Natural killer cell treated with Interleukin-12 subunit alpha and Interleukin-12 subunit beta and Interleukin-15 and Interleukin-18, amount 100 ng/mL, for 72 hours (primary cell): ENCODE data around the gene RHOT2. TPM values are rescaled to one million over a fixed set of nuclear protein-coding genes. Genes with fewer than 3 reads are reported as not detected.

Experiments used
- ATAC-seq, 2 donors: fragments of 150-1000 bp; cut with Tn5 transposase in 1 of 2; sonication (Bioruptor Pico), chemical (Tn5 transposase) in 1 of 2; 2 replicates each; pipeline ENCODE4 v1.10.0; 2021
- DNase-seq: peaks from one replicate; pipeline ENCODE4 v3.0.0; 2022; ENCODE audit warnings: low spot score
- H3K27ac Mint-ChIP-seq, 2 donors: 1 replicate in 1 of 2; 2 replicates in 1 of 2; pipeline ENCODE4 v1.8.0; 2022; ENCODE audit warnings: mixed read lengths in 2 of 2, mild to moderate bottlenecking in 1 of 2, moderate library complexity in 1 of 2
- H3K27me3 Mint-ChIP-seq, 2 donors: 1 replicate in 1 of 2; 2 replicates in 1 of 2; pipeline ENCODE4 v1.8.0; 2022; ENCODE audit warnings: mixed read lengths in 2 of 2
- H3K36me3 Mint-ChIP-seq: one replicate; pipeline ENCODE4 v1.8.0; 2022; ENCODE audit warnings: mixed read lengths
- H3K4me1 Mint-ChIP-seq, 2 donors: 1 replicate in 1 of 2; 2 replicates in 1 of 2; pipeline ENCODE4 v1.8.0; 2022; ENCODE audit warnings: low read depth in 2 of 2, mixed read lengths in 2 of 2, mild to moderate bottlenecking in 1 of 2
- H3K4me3 Mint-ChIP-seq: one replicate; pipeline ENCODE4 v1.8.0; 2022; ENCODE audit warnings: mixed read lengths
- H3K9me3 Mint-ChIP-seq: 2 replicates; pipeline ENCODE4 v1.8.0; 2022; ENCODE audit warnings: mixed read lengths
- total RNA-seq, 2 donors: library from RNA; stranded (reverse); gene quantifications; one replicate each; pipeline ENCODE4 v1.2.3, GENCODE V29; 2022

RHOT2 gene
- total RNA-seq: 100 to 1,000 TPM; 171 to 259 TPM

DNA sequence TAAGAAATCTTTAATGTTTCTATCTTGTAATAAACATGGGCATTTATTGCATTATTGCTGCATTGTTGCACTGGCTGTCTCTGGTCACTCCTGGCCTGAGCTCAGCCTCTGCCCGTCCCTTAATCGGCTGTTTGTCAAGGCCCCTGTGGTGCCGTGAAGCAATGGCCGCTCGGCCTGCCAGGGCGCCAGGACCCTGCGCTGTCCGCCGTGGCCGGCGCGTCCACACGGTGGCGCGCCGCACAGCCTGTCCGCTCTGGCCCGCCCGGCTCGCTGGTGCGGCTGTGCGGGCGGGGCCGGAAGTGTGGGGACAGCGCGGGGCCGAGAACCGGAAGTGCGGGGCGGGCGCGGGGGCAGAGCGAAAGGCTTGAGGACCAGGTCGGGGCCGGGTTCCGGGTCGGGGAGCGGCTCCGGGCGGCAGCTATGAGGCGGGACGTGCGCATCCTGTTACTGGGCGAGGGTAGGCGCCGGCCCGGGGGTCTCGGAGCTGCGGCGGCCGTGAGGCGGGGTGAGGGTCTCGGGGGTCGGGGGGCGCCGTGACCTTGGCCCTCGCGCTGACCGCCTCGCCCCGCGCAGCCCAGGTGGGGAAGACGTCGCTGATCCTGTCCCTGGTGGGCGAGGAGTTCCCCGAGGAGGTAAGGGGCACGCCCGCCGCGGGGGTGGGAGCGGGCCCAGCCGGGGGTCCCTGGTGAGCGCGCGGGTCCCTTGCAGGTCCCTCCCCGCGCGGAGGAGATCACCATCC, at the start of gene RHOT2:
Gene RHOT2 (plus strand): TSS at position 353 of the 739 bp plus-strand sequence. CDS start 68 bp downstream, at position 421.
- peak; percentile 96 for DNase-seq
- peaks cover 0 to 3% of the 10 kb centered on the region in 2 donors for H3K4me1 Mint-ChIP-seq
- no peaks in the 10 kb centered on the region for H3K36me3 Mint-ChIP-seq
- H3K27me3 Mint-ChIP-seq: no peaks in the 10 kb centered on the region
- peak within 1 kb of the TSS in 1 of 2 donors; percentile 78 for H3K27ac Mint-ChIP-seq
- peak; percentile 96 to 98 for ATAC-seq
- peak within 1 kb of the TSS; percentile 75 for H3K4me3 Mint-ChIP-seq
- H3K9me3 Mint-ChIP-seq: no peaks in the 10 kb centered on the region

- Mint-ChIP-seq H3K27ac (no peak overlapping the region), H3K4me1 (peaks cover 0 to 7% of the 10 kb centered on the region in 2 donors), H3K27me3 (no peaks in the 10 kb centered on the region), H3K9me3 (no peaks in the 10 kb centered on the region), H3K36me3 (no peaks in the 10 kb centered on the region), H3K4me3 (no peak overlapping the region)
- ATAC-seq: no peak
- DNase-seq: no peak
Observed at GRCh38 chr16:619476-620100, 48.3 kb upstream of the RHOT2 start.

DNA sequence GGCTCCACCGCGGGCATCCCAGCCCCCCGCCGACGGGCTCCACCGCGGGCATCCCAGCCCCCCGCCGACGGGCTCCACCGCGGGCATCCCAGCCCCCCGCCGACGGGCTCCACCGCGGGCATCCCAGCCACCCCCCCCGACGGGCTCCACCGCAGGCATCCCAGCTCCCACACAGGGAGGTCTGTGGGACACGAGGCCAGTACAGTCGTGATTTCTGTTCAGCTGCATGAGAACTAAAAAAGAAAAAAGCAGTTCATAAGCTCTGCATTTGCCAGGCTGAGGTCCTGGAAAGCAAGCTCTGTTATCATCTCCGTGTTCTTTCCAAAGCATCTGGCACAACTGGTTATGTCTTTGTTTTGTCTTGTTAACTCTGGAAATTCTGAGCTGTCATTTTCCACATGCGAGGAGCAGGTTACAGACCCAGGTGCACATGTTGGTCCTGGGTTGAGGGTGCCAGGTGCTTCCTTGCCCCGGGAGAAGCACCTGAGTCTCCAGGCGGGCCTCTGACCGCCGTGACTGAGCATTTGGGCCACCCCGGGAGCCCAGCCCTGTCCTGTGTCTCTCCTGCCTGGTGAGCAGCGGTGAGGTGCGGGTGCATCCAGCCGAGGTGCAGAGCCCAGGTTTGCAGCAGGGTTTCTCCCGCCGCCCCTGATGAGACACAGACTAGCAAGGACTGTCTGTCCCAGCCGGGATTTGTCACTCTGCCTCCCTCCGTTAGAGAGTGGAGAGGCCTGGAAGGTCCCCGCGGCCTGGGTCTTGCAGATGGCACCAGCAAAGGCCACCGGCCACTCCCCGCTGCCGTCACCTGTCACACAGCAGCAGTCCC, 47.0 kb upstream of the RHOT2 start:
- Mint-ChIP-seq H3K4me3 (no peak overlapping the region), H3K36me3 (no peaks in the 10 kb centered on the region), H3K4me1 (peaks cover 0 to 3% of the 10 kb centered on the region in 2 donors), H3K27me3 (no peaks in the 10 kb centered on the region), H3K9me3 (no peaks in the 10 kb centered on the region), H3K27ac (no peak overlapping the region)
- ATAC-seq (no peak), DNase-seq (no peak)

DNA sequence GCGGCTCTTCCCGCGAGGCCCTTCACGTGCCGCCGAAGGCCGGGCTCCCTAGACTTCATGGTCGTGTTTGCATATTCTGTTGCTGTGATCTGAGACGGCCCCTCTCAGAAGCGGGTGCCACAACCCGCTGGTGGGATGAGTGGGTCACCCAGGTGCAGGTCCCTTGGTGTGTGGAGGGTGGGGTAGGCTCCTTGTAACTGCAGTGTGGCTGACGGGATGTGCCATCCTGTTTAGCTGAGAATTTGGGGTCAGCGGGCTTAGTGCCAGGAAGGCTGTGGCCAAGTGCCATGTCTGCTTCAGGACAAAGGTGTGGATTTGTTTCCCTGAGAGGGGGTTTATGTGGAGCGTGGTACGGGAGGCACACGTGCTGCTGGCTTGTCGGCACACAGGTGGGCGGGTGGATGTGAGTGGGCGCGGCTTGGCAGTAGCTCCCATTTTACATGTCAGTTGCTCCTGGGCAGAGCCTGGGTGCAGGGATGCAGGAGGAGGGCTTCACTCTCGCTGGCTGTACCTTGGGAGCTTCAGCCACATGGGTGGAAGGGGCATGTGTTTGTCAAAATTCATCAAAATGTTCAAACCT, 46.3 kb upstream of the RHOT2 start:
- Mint-ChIP-seq H3K27ac (no peak overlapping the region), H3K4me1 (peaks cover 0 to 3% of the 10 kb centered on the region in 2 donors), H3K4me3 (no peak overlapping the region), H3K36me3 (no peaks in the 10 kb centered on the region), H3K27me3 (no peaks in the 10 kb centered on the region), H3K9me3 (no peaks in the 10 kb centered on the region)
- ATAC-seq: no peak
- DNase-seq: no peak

GRCh38 chr16:622920-623280, 45.0 kb upstream of the RHOT2 start:
- no peak for DNase-seq
- Mint-ChIP-seq H3K9me3 (no peaks in the 10 kb centered on the region), H3K27ac (no peak overlapping the region), H3K27me3 (no peaks in the 10 kb centered on the region), H3K4me1 (peaks cover 0 to 3% of the 10 kb centered on the region in 2 donors), H3K36me3 (no peaks in the 10 kb centered on the region), H3K4me3 (no peak overlapping the region)
- no peak for ATAC-seq

GRCh38 chr16:624526-625070, 43.3 kb upstream of the RHOT2 start:
- no peaks in the 10 kb centered on the region for H3K9me3 Mint-ChIP-seq
- H3K4me3 Mint-ChIP-seq: no peak overlapping the region
- H3K27ac Mint-ChIP-seq: no peak overlapping the region
- H3K36me3 Mint-ChIP-seq: no peaks in the 10 kb centered on the region
- DNase-seq (no peak), ATAC-seq (no peak)
- no peaks in the 10 kb centered on the region for H3K27me3 Mint-ChIP-seq
- no peaks in the 10 kb centered on the region for H3K4me1 Mint-ChIP-seq

- H3K27me3 Mint-ChIP-seq: no peaks in the 10 kb centered on the region
- DNase-seq (no peak), ATAC-seq (no peak)
- no peak overlapping the region for H3K4me3 Mint-ChIP-seq
- no peaks in the 10 kb centered on the region for H3K4me1 Mint-ChIP-seq
- H3K27ac Mint-ChIP-seq: no peak overlapping the region
- H3K9me3 Mint-ChIP-seq: no peaks in the 10 kb centered on the region
- H3K36me3 Mint-ChIP-seq: no peaks in the 10 kb centered on the region
Observed at GRCh38 chr16:625117-625976, 42.6 kb upstream of the RHOT2 start.

DNA sequence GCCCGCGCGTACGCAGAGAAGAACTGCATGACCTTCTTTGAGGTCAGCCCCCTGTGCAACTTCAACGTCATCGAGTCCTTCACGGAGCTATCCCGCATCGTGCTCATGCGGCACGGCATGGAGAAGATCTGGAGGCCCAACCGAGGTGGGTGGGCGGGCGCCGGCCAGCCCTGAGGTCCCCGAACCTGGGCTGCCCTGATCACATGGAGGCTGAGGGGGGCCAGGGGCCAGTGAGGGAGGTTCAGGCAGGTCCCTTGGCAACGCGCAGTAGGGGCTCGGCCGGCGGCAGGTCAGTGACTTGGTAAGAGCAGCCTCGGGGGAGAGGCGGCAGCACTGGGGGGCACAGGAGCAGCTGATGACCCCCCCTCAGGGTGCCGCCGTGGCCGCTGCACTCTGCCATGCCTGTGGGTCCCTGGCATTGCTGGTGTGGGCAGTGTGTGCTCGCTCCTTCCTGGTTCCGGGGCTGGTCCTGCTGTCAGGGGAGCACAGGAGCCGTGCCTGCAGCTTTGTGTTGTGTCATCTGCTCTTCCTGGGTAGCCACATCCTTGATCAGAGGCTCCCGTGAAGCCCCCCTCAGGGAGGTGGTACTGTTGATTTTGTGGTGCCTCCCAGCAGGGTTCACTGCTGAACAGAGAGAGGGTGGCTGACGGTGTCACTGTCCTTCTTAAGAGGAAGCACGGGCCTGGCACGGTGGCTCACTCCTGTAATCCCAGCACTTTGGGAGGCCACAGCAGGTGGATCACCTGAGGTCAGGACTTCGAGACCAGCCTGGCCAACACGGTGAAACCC, 41.8 kb upstream of the RHOT2 start:
- no peaks in the 10 kb centered on the region for H3K9me3 Mint-ChIP-seq
- H3K4me1 Mint-ChIP-seq: no peaks in the 10 kb centered on the region
- no peaks in the 10 kb centered on the region for H3K36me3 Mint-ChIP-seq
- no peaks in the 10 kb centered on the region for H3K27me3 Mint-ChIP-seq
- DNase-seq (no peak), ATAC-seq (no peak)
- H3K27ac Mint-ChIP-seq: no peak overlapping the region
- H3K4me3 Mint-ChIP-seq: no peak overlapping the region

DNA sequence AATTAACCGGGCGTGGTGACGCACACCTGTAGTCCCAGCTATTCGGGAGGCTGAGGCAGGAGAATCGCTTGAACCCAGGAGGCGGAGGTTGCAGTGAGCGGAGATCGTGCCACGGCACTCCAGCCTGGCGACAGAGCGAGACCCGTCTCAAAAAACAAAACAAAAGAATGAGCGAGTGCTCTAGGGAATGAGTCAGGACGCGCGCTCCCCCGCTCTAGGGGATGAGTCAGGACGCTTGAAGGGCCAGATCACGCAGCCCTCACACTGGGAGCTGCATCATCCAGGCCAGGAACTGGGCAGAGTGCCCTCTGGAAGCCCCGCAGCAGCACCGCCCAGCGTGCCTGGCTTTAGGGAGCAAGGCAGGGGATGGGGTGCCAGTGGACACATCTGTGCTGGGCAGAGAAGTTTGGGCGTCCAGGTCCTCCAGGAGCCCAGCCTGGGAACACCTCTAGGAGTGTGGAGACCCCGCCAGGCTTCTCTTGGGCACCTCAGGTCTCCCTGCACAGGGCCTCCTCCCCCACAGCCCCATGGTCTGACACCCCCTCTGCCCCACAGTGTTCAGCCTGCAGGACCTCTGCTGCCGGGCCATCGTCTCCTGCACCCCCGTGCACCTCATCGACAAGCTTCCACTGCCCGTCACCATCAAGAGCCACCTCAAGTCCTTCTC, 41.0 kb upstream of the RHOT2 start:
- Mint-ChIP-seq H3K9me3 (no peaks in the 10 kb centered on the region), H3K27me3 (no peaks in the 10 kb centered on the region), H3K4me3 (no peak overlapping the region), H3K27ac (no peak overlapping the region), H3K4me1 (no peaks in the 10 kb centered on the region), H3K36me3 (no peaks in the 10 kb centered on the region)
- ATAC-seq: no peak
- no peak for DNase-seq

GRCh38 chr16:627454-628239, 40.3 kb upstream of the RHOT2 start:
- no peak overlapping the region for H3K27ac Mint-ChIP-seq
- no peak overlapping the region for H3K4me3 Mint-ChIP-seq
- no peaks in the 10 kb centered on the region for H3K36me3 Mint-ChIP-seq
- H3K27me3 Mint-ChIP-seq: no peaks in the 10 kb centered on the region
- H3K4me1 Mint-ChIP-seq: no peaks in the 10 kb centered on the region
- no peak for DNase-seq
- ATAC-seq: no peak
- no peaks in the 10 kb centered on the region for H3K9me3 Mint-ChIP-seq

GRCh38 chr16:628321-629061, 39.4 kb upstream of the RHOT2 start:
- H3K4me3 Mint-ChIP-seq: no peak overlapping the region
- H3K27me3 Mint-ChIP-seq: no peaks in the 10 kb centered on the region
- H3K4me1 Mint-ChIP-seq: no peaks in the 10 kb centered on the region
- no peaks in the 10 kb centered on the region for H3K36me3 Mint-ChIP-seq
- DNase-seq (no peak), ATAC-seq (no peak)
- H3K9me3 Mint-ChIP-seq: no peaks in the 10 kb centered on the region
- no peak overlapping the region for H3K27ac Mint-ChIP-seq
